Left colon (tissue), 2 donors: Measurements from ENCODE around the gene HEXA. TPM values are rescaled to one million over a fixed set of nuclear protein-coding genes. Genes with fewer than 3 reads are reported as not detected.

ENCODE experiments used
- total RNA-seq, 2 donors: library from RNA; stranded (reverse); fragmentation: NEBNext Ultra II Directional; extraction: Animal tissue kit (Norgen Biotek cat#: 25700); gene quantifications; one replicate each; pipeline ENCODE4 v1.2.1, GENCODE V29; 2021
- donor health status: DM: no; HTN: no; CAD: no.
- donor health status: DM: yes; HTN: yes; CAD: no.

Gene HEXA
- total RNA-seq, 2 donors from 2014 or later: 91.4 to 107 TPM

Other genes starting within 250 kb of the HEXA start
- gene GRAMD2A, start 178.2 kb downstream of the HEXA start, total RNA-seq: 1 to 10 TPM; 1.0 to 6.3 TPM
- gene PKM, start 144.8 kb downstream of the HEXA start, total RNA-seq: 100 to 1,000 TPM; 407 to 466 TPM
- gene PARP6, start 103.5 kb downstream of the HEXA start, total RNA-seq: 10 to 100 TPM; 39.1 to 40.8 TPM
- gene CELF6, start 55.9 kb downstream of the HEXA start, total RNA-seq: 1 to 10 TPM; 1.1 to 1.2 TPM
- gene TMEM202, start 22.3 kb upstream of the HEXA start, total RNA-seq: not detected
- 100 to 1,000 TPM; 118 to 131 TPM for gene ARIH1, start 98.3 kb upstream of the HEXA start, total RNA-seq